ENCODE results near the gene RAB9A.
"Not testable (repeated sequence)": the region's sequence is repeated elsewhere in the genome, so short reads cannot be mapped to it uniquely, and the experiment has no call there.

RAB9A gene

GRCh38 chrX:13703135-13703534 is 14.2 kb downstream of the RAB9A start:
- no peak for DNase-seq

DNA sequence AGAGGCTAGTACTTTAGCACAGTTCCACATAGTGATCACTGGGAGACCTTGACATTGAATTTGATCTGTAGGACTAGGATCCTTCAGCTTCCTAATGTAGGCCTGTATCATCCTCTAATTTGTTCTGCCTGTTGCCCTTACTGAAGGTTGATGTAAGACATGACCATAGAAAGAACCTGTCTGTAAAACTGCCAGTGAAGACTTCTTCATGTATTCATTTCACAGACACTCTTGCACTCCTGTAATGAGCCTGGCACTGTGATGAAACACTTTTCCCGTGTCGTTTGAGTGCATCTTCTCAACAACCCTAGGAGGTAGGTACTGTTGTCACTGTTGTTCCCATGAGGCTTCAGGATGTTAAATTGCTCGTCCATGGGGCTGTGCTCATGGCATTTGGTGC is 14.7 kb downstream of the RAB9A start:
- DNase-seq, result no peak

GRCh38 chrX:13711141-13711540 is 22.2 kb downstream of the RAB9A start:
- DNase-seq, result no peak

DNA sequence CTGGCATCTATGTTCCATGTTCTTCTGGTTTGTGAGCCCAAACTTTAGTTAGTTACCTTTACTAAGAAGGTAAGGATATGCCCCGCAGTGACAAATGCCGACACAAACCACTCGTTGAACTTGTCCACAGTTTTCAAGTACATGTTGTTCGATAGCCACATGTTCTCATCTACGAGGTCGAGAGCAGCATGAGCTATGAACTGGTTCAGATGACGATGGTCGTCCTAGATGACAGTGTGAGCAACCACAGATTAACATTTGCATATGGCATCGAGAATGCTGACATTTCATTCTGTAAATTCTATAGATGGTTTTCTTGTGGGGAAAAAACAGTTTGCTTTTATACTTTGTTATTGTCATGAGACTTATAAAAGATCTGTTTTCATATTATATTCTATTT is 27.5 kb downstream of the RAB9A start:
- DNase-seq, result no peak

- DNase-seq, result peak in 2 of 4 experiments; percentile 2 to 11
Observed at GRCh38 chrX:13716905-13717304, 28.0 kb downstream of the RAB9A start.

DNA sequence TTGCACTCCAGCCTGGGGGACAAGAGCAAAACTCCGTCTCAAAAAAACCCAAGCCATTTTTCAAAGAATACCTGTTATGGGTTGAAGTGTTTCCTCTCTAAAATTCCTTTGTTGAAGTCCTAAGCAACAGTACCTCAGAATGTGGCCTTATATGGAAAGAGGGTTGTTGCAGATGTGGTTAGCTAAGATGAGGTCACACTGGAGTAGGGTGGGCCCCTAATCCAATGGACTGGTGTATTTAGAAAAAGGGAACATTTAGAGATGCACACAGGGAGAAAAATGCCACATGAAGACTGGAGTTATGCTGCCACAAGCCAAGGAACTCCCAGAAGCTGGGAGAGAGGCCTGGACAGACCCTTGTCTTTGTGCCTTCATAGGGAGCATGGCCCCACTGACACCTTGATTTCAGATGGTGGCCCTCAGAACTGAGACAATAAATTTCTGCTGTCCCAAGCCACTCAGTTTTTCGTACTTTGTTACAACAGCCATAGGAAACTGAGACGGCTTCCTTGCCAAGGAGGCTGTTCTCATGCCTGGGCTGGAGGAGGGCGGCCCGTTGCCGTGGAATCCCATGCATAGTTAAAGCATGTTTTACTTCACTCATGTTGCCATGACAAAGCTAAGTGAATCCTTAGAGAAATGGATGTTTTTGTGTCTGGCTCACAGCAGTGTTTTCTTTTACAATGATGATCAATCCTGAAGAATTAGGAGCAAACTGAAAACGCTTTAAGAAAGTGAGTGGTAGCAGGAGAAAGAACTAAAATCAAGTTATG is 29.0 kb downstream of the RAB9A start:
- no peak for DNase-seq

DNA sequence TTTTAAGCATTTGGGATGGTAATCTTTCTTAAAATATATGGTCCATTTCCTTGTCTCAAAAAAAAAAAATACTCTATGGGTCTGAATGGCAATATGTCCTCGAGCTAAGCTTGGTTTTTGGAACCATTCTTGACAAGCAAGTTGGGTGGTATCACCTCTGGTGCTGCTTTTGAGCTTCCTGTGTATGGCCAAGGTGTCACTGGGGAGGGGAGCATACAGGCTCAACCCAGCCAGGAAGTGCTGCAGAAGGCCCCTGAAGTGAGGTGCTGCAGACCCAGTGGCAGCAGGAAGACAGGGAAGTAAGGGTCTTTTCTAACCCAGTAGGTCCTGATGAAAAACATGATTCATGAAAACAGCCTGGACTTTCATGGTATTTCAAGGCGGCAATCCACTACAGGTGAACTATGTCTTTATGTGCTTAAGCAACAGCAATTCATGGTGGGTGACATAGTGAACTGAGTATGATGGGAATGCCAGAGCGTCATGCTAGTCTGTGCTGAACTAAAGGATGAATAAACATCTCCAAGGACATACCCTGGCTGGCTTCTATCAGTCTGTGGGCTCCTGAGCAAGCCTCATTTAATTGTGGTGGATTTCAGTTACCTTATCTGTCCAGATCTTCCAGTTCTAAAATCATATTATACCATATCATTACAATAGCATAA is 30.4 kb downstream of the RAB9A start:
- DNase-seq, result peak in 1 of 4 experiments; percentile 0

DNA sequence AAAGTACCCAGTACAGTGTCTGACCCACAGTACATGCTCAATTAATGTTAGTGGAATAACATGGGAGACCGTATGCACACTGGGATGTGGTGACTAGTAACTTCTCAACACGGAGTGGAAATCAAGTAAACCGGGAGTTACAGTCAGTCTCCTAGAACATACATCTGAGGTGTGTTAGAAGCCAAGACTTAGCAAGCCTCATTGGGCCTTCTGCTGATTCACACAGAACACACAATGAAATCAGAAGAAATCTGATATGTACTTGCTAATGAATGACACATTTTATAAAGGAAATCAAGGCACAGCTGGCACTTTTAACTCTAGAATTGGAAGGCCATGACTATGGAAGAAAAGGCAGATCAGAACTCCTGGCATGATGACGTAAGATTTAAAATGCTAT is 32.4 kb downstream of the RAB9A start:
- no peak for DNase-seq

DNA sequence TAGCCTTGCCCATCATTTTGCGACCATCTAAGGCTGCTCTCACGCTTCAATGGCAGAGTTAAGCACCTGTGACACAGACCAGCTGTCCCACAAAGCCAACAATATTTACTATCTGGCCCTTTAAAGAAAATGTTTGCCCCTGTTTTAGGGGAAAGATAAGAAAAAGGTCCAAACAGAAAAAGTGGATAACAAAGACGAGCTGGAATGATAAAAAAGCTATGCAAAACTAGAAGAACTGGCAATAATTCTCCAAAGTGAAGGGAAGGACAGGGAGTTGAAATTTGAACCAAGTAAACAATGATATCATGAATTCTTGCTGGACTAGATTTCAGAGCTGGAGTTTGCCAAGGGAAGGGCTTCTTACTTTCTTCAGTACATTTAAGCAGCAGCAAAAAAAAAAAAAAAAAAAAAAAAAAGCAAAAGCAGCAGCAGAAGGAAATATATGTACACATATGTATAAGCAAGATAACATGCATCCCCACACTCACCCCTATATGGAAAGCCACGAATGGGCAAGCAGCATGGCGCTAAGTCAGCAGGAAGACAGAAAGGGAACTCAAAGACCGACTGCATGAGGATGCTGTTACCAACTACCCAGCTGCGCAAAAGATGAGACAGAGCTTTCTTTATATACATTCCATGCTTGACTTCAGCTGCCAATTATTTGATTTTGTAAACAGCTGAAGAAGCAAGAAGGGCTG is 33.0 kb downstream of the RAB9A start:
- DNase-seq, result no peak

- DNase-seq, result peak in 2 of 4 experiments; percentile 27 to 33
Observed at GRCh38 chrX:13724878-13725277, 36.0 kb downstream of the RAB9A start.

GRCh38 chrX:13726583-13726982 is 37.7 kb downstream of the RAB9A start:
- not testable (repeated sequence) for DNase-seq

GRCh38 chrX:13730523-13730922 is 41.6 kb downstream of the RAB9A start:
- DNase-seq, result not testable (repeated sequence)

GRCh38 chrX:13732246-13733067 is 43.5 kb downstream of the RAB9A start:
- no peak for DNase-seq

GRCh38 chrX:13733506-13733905 is 44.6 kb downstream of the RAB9A start:
- no peak for DNase-seq

DNA sequence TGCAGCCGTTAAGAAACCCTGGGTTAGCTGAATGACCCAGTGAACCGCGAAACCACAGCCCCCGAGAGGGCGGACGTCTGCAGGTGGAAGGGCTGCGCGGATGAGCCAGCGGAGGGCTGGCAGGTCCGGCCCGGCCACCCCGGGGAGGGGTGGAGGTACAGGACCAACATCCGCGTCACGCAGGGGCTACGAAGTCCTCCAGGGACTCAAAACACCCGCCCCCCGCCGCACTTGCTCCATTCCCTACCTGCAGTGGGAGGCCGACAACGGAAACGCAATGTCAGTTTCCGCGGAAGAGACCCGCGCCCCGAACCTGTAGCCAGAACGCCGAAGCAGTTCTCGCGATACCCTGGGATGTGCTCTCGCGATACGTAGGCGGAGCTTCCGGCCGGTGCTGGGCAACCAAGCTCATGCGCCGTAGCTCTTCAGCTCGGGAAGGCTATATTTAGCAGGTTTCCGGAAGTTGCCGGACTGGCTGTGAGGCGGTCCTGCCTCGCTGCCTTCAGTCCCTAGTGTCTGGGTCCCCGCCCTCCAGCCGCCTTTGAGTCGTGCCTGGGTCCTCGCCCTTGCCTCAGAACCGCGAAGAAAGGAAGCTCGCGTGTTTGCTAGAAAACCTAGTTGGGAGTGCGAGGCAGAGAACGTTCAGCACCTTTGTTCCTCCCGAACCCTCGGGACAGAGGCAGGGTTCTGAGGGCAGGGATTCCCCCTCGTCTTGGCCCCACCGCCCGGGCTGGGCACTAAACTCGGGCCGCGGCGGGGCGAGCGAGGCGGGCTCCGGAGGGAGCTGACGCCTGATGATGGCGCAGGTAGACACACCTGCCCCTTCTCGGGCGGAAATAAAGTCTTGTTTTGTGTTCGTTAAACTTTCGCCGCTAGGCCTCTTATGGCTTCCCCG is 45.6 kb downstream of the RAB9A start, which contains the start of the genes OFD1 and TRAPPC2:
TSS of gene OFD1 (plus strand) at position 471 of the 895 bp plus-strand sequence. CDS start at position 795, 324 bp downstream.
TSS of gene TRAPPC2 (minus strand) at position 343 of the 895 bp plus-strand sequence. CDS start 14,657 bp downstream, outside the sequence.
- DNase-seq, result peak; percentile 59 to 76 (median 70)

DNA sequence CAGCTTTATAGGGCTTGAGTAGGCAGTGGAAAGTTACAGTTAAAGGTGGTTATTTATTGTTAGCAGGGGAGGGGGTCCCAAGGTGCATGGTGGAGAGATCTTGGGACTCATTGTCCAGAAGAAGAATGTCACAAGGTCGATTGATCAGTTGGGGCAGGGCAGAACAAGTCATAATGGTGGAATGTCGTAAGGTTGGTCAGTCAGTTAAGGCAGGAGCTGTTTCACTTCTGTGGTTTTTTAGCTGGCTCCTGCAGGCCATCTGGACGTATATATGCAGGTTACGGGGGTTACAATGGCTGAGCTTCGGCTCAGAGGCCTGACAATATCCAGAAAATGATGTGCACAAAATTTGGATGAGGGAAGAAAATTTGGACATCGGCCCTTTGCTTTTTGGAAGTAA is 52.8 kb downstream of the RAB9A start:
- DNase-seq, result no peak

- DNase-seq, result peak; percentile 1 to 3 (median 3)
Observed at GRCh38 chrX:13742397-13743176, 53.7 kb downstream of the RAB9A start.

GRCh38 chrX:13747836-13748235 is 58.9 kb downstream of the RAB9A start:
- peak in 2 of 4 experiments; percentile 0 to 19 for DNase-seq

GRCh38 chrX:13748486-13748885 is 59.6 kb downstream of the RAB9A start:
- DNase-seq, result no peak

GRCh38 chrX:13750204-13750603 is 61.3 kb downstream of the RAB9A start:
- no peak for DNase-seq

GRCh38 chrX:13750812-13751211 is 61.9 kb downstream of the RAB9A start:
- DNase-seq, result no peak
